ENCODE data around the gene PRUNE2.

The PRUNE2 gene

GRCh38 chr9:76662476-76663281, 243.2 kb downstream of the PRUNE2 start:
- no peak for DNase-seq (ENCODE audit: low read depth)

DNA sequence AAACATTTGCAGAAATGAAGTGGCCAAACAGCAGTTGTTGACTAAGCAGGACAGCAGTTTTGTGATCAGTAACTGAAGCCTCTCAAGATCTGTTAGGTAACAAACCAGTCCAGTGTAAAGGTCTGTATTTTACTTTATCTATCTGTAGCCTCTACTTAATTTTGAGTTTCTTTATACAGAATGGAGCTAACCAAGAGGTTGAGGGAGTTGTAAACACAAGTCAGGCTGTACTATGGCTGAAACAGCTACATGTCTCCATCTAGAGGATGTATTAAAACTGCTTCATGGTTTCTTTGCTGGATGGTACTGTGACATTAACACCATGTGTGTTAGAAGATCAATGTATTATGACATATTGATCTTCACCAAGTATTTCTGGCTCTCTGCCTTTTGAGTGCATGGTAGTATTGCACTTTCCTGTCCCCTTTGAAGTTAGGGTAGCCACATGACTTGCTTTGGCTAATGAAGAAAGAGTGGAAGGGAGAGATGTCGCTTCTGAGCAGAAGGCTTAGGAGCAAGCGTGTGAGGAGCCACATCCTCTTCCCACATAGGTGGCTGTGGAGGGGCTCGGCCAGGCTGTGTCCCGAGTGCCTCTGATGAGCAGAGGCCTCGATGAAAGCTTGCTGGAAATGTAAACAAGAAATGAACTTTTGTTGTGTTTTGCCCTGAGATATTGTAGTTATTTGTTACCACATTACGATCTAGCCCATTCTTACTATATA, 247.2 kb downstream of the PRUNE2 start:
- DNase-seq (ENCODE audit: low read depth) = no peak

- no peak for DNase-seq (ENCODE audit: low read depth)
Observed at GRCh38 chr9:76657265-76657664, 248.6 kb downstream of the PRUNE2 start.

DNA sequence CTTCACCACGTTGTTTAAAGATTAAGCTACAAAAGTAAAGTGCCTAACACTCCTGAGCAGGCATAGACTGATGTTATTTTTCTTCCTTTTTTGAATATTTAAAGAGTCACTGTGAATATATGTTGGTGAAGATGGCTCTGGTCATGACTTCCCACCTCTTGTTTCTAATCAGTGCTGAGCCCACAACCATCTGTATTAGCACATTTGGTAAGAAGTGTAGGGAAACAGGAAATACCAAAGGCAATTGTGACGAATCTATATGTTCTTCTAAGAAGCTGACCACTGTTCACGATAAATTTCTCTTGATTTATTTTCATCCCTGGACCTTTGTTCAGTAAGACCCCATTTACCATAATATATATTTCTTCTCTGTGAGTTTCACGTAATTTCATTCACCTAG, 249.9 kb downstream of the PRUNE2 start:
- no peak for DNase-seq (ENCODE audit: low read depth)

- DNase-seq (ENCODE audit: low read depth) = no peak
Observed at GRCh38 chr9:76655121-76655541, 250.8 kb downstream of the PRUNE2 start.

DNA sequence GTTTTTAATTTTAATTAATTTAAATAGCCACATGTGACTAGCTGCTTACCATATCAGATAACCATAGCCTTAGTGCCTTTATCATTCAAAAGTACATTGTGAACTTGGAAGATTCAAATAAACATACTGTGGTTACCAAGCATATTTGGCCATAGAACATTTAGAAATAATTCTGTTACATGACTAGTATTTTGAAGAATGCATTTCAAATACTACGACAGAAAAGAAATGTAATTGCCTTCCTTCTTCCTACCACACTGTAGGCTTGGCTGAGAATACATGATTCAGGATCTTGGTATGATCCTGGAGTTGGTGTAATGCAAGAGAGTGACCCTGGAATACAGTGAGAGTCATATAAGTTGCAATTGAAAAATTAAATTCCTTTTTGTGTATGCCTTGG, 251.3 kb downstream of the PRUNE2 start:
- DNase-seq (ENCODE audit: low read depth) = no peak

- no peak for DNase-seq (ENCODE audit: low read depth)
Observed at GRCh38 chr9:76654051-76654461, 251.9 kb downstream of the PRUNE2 start.

- no peak for DNase-seq (ENCODE audit: low read depth)
Observed at GRCh38 chr9:76652894-76653293, 253.0 kb downstream of the PRUNE2 start.

DNA sequence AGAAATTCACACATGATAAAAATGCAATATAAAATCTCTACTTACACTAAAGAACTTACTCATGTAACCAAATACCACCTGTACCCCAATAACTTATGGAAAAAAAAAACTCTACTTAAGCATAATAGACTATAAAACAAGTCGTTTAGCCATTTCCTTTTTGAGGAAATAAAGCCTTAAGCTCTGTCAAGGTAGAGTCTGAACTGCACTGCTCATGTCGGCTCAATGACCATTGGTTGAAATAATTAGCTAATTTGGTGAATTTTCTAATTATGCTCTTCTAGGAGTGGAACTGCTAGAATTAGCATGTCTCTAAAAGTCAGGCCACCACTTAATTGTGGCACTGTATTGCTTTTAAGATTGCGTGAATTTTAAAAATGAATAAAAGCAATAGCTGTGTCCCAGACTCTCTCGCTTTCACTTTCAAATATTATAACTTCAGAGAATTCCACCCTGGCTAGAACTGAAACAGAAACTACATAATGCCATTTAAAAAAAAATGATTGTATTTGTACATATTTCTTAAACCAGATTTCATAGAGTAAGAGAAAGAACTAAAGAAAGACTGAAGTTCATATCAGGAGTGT, 254.7 kb downstream of the PRUNE2 start:
- DNase-seq (ENCODE audit: low read depth) = no peak

DNA sequence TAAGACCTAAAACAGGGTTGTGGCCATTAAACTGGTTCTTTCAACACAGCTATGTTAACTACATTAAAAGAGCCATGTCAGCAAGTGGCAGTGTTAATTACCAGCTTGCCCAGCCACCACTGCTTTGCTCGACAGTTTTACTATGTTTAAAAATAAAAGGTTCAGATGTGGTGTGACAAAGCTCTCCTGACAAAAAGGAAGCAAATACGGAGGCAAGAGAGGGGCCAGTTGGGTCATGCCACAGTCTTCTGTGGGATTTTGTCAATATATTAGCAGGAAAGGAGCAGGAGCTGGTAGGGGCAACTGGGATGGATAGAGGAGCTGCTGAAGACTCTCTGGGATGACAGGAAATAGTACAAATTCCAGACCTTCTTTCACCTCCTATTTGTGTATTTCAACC, 255.2 kb downstream of the PRUNE2 start:
- DNase-seq (ENCODE audit: low read depth) = no peak

DNA sequence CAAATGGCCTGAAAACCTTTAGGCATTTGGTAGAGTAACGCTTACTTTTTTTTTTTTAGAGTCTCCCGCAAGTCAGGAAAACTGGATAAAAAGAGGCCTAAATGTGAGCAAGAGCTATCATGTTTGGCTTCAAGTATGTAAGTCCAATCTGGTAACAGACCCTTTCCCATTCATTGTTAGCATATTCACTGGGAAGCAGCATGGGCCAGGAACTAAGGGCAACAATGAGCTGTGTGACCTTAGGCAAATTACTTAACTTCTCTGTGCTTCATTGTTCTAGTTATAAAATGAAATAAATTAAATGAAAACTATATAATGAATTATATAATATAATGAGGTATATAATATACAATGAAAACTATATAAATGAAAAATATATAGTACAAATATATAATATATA, 256.0 kb downstream of the PRUNE2 start:
- DNase-seq (ENCODE audit: low read depth) = no peak

DNA sequence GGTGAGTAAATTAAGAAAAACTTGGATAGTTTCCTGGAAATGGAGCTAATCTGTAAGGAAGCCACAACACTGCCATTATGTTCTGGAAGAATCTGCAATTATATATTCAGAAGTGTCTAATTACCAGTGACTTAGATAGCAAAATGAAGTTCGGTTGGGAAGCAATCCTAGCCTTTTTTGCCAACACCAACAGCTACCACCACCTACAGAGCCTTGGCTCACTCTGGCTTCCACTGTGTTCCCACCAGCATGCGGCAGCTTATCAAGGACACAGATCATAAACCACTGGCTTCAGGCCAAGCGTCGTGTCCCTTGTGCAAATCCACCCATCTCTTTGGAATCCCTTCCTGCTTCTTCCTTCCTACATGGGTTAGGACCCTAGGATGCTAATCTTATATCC, 259.7 kb downstream of the PRUNE2 start:
- DNase-seq (ENCODE audit: low read depth) = no peak

DNA sequence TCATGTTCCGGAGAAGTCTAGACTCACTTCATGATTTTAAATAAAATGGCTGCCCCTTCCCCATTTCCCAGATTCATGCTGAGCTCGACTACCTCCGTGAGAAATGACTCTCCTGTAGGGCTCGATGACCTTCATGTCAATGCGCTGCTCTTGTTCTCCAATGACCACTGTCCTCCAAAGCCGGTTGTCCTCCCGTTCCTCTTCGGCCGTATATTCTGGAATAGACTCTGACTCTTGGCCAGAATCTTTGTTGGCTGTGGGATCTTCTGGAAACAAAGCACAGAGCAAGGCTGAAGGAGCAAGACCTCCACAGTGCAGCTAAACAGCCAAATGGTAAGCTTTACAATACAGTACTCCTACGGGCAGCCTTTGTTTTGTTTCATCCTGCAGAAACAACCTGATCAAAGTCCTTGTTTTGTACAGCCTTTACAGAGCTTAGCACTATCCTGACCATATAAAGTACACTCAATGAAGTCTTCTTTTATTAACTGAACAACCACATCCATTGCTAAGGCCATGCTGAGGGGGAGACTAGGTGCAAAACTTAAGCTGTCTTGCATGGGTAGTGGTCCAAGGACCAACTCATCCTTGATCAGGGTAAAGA, 261.2 kb downstream of the PRUNE2 start:
- DNase-seq (ENCODE audit: low read depth) = no peak

- no peak for DNase-seq (ENCODE audit: low read depth)
Observed at GRCh38 chr9:76644171-76644570, 261.7 kb downstream of the PRUNE2 start.

DNA sequence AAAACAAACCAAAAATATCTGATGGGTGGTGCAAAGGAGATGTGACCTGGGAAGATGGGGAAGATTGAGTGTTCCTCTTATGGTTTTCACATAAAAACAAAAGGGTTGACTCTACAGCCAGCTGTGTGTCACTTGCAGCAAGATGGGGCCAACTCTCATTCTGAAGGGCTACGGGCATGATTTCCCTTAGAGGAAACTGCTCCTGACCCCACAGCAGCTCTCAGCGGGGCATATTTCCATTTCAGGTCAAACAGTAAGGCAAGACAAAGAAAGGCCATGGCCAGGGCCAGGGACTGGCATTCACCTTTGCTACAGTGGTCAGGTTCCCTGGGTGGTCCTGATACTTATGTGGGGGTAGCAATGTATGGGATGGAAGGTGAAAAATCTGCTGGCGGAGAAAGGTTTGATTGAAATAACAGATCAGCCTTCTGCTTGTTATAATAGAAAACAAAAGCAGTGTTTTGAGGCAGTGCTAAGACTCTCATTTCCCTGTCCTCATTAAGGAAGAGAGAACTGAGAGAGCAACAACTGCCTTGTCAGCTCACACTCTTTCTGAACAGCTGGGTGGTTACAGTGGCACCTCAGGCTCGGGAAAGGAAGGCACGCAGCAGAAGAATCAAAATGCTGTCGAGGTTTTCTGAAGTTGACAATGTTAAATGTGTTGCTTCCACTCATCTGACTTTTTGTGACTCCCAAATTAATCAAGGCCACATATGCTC, 262.4 kb downstream of the PRUNE2 start:
- no peak for DNase-seq (ENCODE audit: low read depth)

DNA sequence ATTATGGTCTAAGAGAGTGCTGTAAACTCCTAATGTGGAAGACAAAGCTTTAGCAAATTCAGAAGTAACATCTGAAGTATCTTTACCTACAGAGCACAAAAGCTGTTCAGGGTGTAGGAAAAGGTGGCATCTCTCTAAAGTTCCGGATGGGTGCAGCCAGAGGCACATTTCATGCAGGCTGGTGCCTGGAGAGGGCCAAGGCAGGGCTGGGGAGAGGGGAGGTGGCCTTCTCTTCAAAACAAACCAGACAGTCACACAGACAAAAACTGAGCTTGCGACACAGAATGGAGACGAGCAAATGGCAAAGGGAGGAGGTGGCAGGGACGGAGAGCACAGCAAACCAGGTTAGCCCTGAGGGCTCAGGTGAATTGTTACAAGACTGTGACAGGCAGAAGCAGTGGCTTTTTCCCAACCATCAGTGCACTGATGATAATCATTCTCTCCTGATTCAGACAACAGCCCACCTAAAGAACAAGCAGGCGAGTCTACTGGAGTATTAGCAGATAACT, 263.2 kb downstream of the PRUNE2 start:
- no peak for DNase-seq (ENCODE audit: low read depth)

GRCh38 chr9:76642074-76642473, 263.8 kb downstream of the PRUNE2 start:
- no peak for DNase-seq (ENCODE audit: low read depth)

- no peak for DNase-seq (ENCODE audit: low read depth)
Observed at GRCh38 chr9:76638001-76638400, 267.9 kb downstream of the PRUNE2 start.

DNA sequence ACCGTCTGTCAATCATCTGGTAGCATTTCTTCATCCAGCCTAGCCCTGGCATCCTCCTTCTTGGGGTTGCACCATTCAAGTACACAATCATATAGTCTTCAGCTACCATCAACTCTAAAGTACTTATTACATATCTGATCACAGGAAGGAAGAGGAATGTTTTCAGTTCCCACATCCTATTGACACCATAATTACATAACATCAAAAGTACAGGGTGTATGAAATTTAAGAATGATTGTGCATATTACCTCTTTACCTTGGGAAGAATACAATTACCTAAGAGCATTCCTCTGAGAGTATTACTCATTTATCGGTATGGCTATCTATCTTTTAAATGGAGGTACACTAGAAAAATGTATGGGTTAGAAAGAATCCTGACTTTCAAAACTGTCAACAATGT, 268.5 kb downstream of the PRUNE2 start:
- no peak for DNase-seq (ENCODE audit: low read depth)

GRCh38 chr9:76634356-76635054, 271.4 kb downstream of the PRUNE2 start:
- DNase-seq (ENCODE audit: low read depth) = no peak

- DNase-seq (ENCODE audit: low read depth) = no peak
Observed at GRCh38 chr9:76630916-76631315, 275.0 kb downstream of the PRUNE2 start.
